Coronary artery (tissue), 2 donors: ENCODE measurements around the gene TCF19.
A peak's percentile ranks its signal among the peaks of the same experiment; 100 is the strongest.

Experiments used
- DNase-seq: peaks from one replicate; pipeline ENCODE4 v3.0.0-alpha.2; 2017; ENCODE audit warnings: low spot score
- H3K27ac ChIP-seq, 2 donors: fragments of 200-600 bp; sonication (generic); one replicate each; pipeline ENCODE4 v1.5.1; 2016 to 2019
- H3K4me3 ChIP-seq: fragments of 200-600 bp; sonication (generic); 2 replicates; pipeline ENCODE4 v1.5.1; 2016; ENCODE audit warnings: mild to moderate bottlenecking, moderate library complexity
- CTCF ChIP-seq: fragments of 200-600 bp; sonication (generic); IDR thresholded peaks from one replicate; pipeline ENCODE4 v1.5.1; 2019; ENCODE audit warnings: antibody characterized with exemption

TCF19 gene

GRCh38 chr6:31122791-31123706, 35.3 kb upstream of the TCF19 start:
- Histone ChIP-seq H3K4me3 (no peak overlapping the region), H3K27ac (peak overlapping the region in 1 of 2 donors; percentile 11)
- no peak for TF ChIP-seq CTCF
- DNase-seq, result no peak

GRCh38 chr6:31125162-31125561, 33.2 kb upstream of the TCF19 start:
- TF ChIP-seq CTCF, result no peak
- no peak overlapping the region for H3K4me3 ChIP-seq
- no peak for DNase-seq
- H3K27ac ChIP-seq, result peak overlapping the region in 1 of 2 donors; percentile 11

GRCh38 chr6:31125586-31126363, 32.6 kb upstream of the TCF19 start:
- Histone ChIP-seq H3K27ac (no peak overlapping the region), H3K4me3 (no peak overlapping the region)
- no peak for TF ChIP-seq CTCF
- DNase-seq, result no peak

GRCh38 chr6:31126396-31127175, 31.8 kb upstream of the TCF19 start:
- Histone ChIP-seq H3K27ac (no peak overlapping the region), H3K4me3 (no peak overlapping the region)
- no peak for TF ChIP-seq CTCF
- DNase-seq, result no peak

- H3K4me3 ChIP-seq, result no peak overlapping the region
- peak; percentile 88 for TF ChIP-seq CTCF
- no peak overlapping the region for H3K27ac ChIP-seq
- no peak for DNase-seq
Measured at GRCh38 chr6:31128093-31128676, 30.2 kb upstream of the TCF19 start.

GRCh38 chr6:31129130-31129529, 29.3 kb upstream of the TCF19 start:
- no peak for DNase-seq
- no peak overlapping the region for H3K4me3 ChIP-seq
- no peak overlapping the region for H3K27ac ChIP-seq
- TF ChIP-seq CTCF, result no peak
